T47D (cell line): ENCODE measurements around the gene CIAO3.

Experiments used
- DNase-seq, 2 experiments: peaks; one replicate each; pipeline versions ENCODE4 v3.0.0 to v3.0.0-alpha.2; 2011 to 2012; ENCODE audit warnings: low read depth in 1 of 2, low spot score in 1 of 2
- JUND ChIP-seq: IDR thresholded peaks from 2 replicates; pipeline ENCODE4 v1.6.1; 2012; ENCODE audit warnings: low read depth
- in situ Hi-C: cut with HindIII; loops from 2 replicates; pipeline ENCODE4 v1.10.0; 2016; ENCODE audit warnings: low sequenced_read_pairs, low pct_unique_long_range_greater_than_20kb

Gene CIAO3

GRCh38 chr16:740764-741505 lies at the start of gene CIAO3:
CIAO3 (minus strand) TSS chr16:740997; CDS start chr16:740985, 12 bp downstream.
- in situ Hi-C loops = no loop called here
- peak; percentile 92 to 95 for DNase-seq
- no peak for TF ChIP-seq JUND

GRCh38 chr16:790086-790485 lies 49.3 kb upstream of the CIAO3 start:
- TF ChIP-seq JUND = no peak
- in situ Hi-C loops = no loop called here
- DNase-seq = no peak

- TF ChIP-seq JUND = no peak
- no peak for DNase-seq
- in situ Hi-C loops = no loop called here
Measured at GRCh38 chr16:789191-789850, 48.5 kb upstream of the CIAO3 start.

- peak; percentile 96 to 99 for DNase-seq
- no peak for TF ChIP-seq JUND
- in situ Hi-C loops = no loop called here
Measured at GRCh38 chr16:788399-789126, 47.8 kb upstream of the CIAO3 start, which contains the start of gene CHTF18. CHTF18 (plus strand) TSS chr16:788620; CDS start chr16:788685, 65 bp downstream.

DNA sequence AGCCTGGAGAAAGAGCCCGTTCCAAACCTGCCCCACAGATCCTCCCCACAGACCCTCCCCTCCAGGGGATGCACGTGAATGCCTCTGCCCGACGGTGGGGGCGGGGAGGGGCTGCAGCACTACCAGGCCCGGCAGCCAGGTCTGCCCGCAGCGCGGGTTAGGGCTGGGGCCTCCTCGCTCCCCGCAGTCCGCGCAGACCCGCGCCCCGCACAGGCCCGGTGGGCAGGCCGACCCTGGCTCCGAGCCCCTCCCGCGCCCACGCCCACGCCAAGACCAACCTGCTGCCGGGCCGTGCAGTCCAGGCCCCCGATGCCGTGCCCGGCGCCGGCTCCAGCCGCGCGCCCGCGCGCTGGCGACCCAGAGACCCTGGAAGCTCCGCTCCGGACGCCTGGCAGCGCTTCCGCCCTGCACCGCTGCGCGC lies 47.2 kb upstream of the CIAO3 start, which contains the start of gene RPUSD1:
Gene RPUSD1 (minus strand): TSS at position 404 of the 421 bp plus-strand sequence. CDS start 644 bp downstream, outside the sequence.
- TF ChIP-seq JUND = no peak
- in situ Hi-C loops = no loop called here

DNA sequence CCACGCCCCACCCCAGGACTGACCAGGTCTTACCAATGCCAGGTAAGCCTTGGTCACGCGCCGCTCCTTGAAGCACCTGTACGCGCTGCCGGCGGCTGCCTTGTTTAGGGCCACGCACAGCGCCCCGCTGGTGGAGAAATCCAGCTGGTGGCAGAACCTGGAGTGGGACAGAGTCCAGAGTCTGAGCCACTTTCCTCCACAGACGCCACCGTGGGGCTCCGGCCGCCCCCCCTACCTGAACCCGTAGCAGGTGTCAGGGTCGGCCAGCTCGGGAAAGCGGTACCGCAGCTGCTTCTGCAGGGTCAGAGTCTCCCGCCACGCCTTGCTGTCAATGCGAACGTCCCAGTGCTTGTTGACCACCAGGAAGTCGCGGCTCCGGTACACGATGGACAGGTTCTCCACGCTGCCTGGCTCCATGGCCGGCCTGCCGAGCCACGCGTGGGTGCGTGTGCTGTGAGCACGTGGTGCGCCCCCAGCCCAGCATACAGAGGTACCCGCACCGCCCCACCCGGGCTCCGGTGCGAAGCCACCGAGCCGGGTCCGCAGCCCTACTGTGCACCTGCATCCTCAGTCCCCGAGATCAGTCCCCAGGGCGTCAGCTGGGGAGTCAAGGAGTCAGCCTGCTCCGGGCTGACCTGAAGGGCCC lies 46.6 kb upstream of the CIAO3 start:
- in situ Hi-C loops = no loop called here
- DNase-seq = no peak
- TF ChIP-seq JUND = no peak

More for the DNA sequence above, 47.2 kb upstream of the CIAO3 start, which contains the start of gene RPUSD1:
- no peak for DNase-seq

GRCh38 chr16:785563-786535 lies 45.1 kb upstream of the CIAO3 start:
- in situ Hi-C loops = no loop called here
- no peak for TF ChIP-seq JUND
- peak; percentile 72 to 77 for DNase-seq

DNA sequence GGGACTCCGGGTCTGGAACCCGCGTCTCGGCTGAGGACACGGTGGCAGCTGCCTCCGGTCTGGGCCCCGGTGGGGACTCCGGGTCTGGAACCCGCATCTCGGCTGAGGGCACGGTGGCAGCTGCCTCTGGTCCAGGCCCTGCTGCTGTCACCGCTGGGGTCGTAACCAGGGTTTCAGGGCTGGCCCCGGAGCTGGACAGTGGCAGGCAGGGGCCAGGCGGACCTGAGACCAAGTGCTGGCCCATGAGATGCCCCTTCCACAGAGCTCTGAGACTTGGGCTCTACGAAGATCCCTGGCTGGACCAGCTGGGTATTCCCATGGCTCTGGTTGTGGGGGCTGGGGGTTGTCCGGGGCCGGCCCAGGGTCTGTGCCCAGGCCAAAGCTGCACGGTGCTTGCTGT lies 43.6 kb upstream of the CIAO3 start:
- in situ Hi-C loops = no loop called here
- no peak for DNase-seq
- TF ChIP-seq JUND = no peak

GRCh38 chr16:783404-784161 lies 42.8 kb upstream of the CIAO3 start:
- in situ Hi-C loops = no loop called here
- no peak for DNase-seq
- TF ChIP-seq JUND = no peak

GRCh38 chr16:782766-783403 lies 42.1 kb upstream of the CIAO3 start:
- no peak for TF ChIP-seq JUND
- no peak for DNase-seq
- in situ Hi-C loops = no loop called here
